ENCODE results near the gene DCLK1.

- no peak for TF ChIP-seq YY1 (IDR thresholded peaks at IDR 0.05)
- TF ChIP-seq CTCF (IDR thresholded peaks at IDR 0.05; ENCODE audit: low read depth, low read length, missing input control), result no peak
- TF ChIP-seq JUND (IDR thresholded peaks at IDR 0.05), result no peak
- TF ChIP-seq NR2F2 (IDR thresholded peaks at IDR 0.05), result no peak
- TF ChIP-seq SP1 (IDR thresholded peaks at IDR 0.05), result no peak
- TF ChIP-seq RXRA (IDR thresholded peaks at IDR 0.05), result no peak
- no peak for TF ChIP-seq ATF3 (IDR thresholded peaks at IDR 0.05)
- no peak for TF ChIP-seq REST (IDR thresholded peaks at IDR 0.05)
Observed at GRCh38 chr13:35731471-35731870, 399.7 kb downstream of the DCLK1 start.
